Natural killer cell (primary cell): ENCODE results near the gene SBK1. TPM values are rescaled to one million over a fixed set of nuclear protein-coding genes. Genes with fewer than 3 reads are reported as not detected.

Experiments used
- ATAC-seq, 3 donors: fragments of 150-1000 bp in 2 of 3; fragments of 200-7000 bp in 1 of 3; cut with Tn5 transposase; 1 replicate in 1 of 3; 2 replicates in 2 of 3; pipeline ENCODE4 v1.10.0; 2021; ENCODE audit warnings: mild to moderate bottlenecking in 2 of 3, moderate library complexity in 2 of 3
- DNase-seq, 2 donors: peaks; one replicate each; pipeline versions ENCODE4 v3.0.0 to v3.0.0-alpha.2; 2013 to 2021; ENCODE audit warnings: mixed read lengths in 1 of 2
- H3K27ac ChIP-seq: one replicate; pipeline ENCODE4 v1.5.1; 2013; ENCODE audit warnings: mild to moderate bottlenecking, low read length
- H3K27me3 ChIP-seq: one replicate; pipeline ENCODE4 v1.6.1; 2013; ENCODE audit warnings: low read length; ENCODE audit not compliant: control insufficient read depth, insufficient read depth
- H3K36me3 ChIP-seq: one replicate; pipeline ENCODE4 v1.6.1; 2013; ENCODE audit warnings: low read length; ENCODE audit not compliant: control insufficient read depth, insufficient read depth
- H3K4me1 ChIP-seq: one replicate; pipeline ENCODE4 v1.6.1; 2013; ENCODE audit warnings: low read length; ENCODE audit not compliant: control insufficient read depth, insufficient read depth
- H3K4me3 ChIP-seq: one replicate; pipeline ENCODE4 v1.5.1; 2013; ENCODE audit warnings: low read length
- H3K9me3 ChIP-seq: one replicate; pipeline ENCODE4 v1.6.1; 2013; ENCODE audit warnings: low read length; ENCODE audit not compliant: control insufficient read depth, insufficient read depth
- H3K27ac Mint-ChIP-seq, 2 donors: one replicate each; pipeline ENCODE4 v1.8.0; 2022; ENCODE audit warnings: mild to moderate bottlenecking in 2 of 2, mixed read lengths in 2 of 2, moderate library complexity in 1 of 2
- H3K27me3 Mint-ChIP-seq, 2 donors: one replicate each; pipeline ENCODE4 v1.8.0; 2022; ENCODE audit warnings: low read depth in 2 of 2, mixed read lengths in 2 of 2
- H3K36me3 Mint-ChIP-seq: one replicate; pipeline ENCODE4 v1.8.0; 2022; ENCODE audit warnings: mixed read lengths
- H3K4me1 Mint-ChIP-seq, 2 donors: one replicate each; pipeline ENCODE4 v1.8.0; 2022; ENCODE audit warnings: mixed read lengths in 2 of 2
- H3K4me3 Mint-ChIP-seq: one replicate; pipeline ENCODE4 v1.8.0; 2022; ENCODE audit warnings: mild to moderate bottlenecking, moderate library complexity, mixed read lengths
- H3K9me3 Mint-ChIP-seq, 2 donors: one replicate each; pipeline ENCODE4 v1.8.0; 2022; ENCODE audit warnings: mixed read lengths in 2 of 2
- CTCF ChIP-seq: fragments of 200-600 bp; IDR thresholded peaks from one replicate; pipeline ENCODE4 v1.8.0; 2022; ENCODE audit warnings: antibody characterized with exemption
- WGBS: methylation state at CpG from one replicate; pipeline ENCODE4 v1.1.7; 2013; ENCODE audit warnings: missing lambda C conversion rate; ENCODE audit not compliant: insufficient coverage; 5-methylcytosine and 5-hydroxymethylcytosine counted together
- intact Hi-C: fragments of 100-400 bp; cut with micrococcal nuclease; formaldehyde crosslinking; loops from one replicate; pipeline ENCODE4 v1.14.2; 2022
- total RNA-seq, 4 donors: library from RNA; stranded (reverse); fragments of 120-200 nt in 1 of 4; gene quantifications; one replicate each; pipeline versions ENCODE4 v1.2.3 to v1.2.4, GENCODE V29; 2013 to 2022

Gene SBK1
- total RNA-seq, 3 donors from 2014 or later (not counting 1 experiment from before 2014, with no cell fraction given), result 59.3 to 60.9 (median 59.8) TPM

- Histone ChIP-seq H3K4me3 (no peak overlapping the region), H3K9me3 (no peaks in the 10 kb centered on the region), H3K27ac (no peak overlapping the region), H3K4me1 (peaks cover 54% of the 10 kb centered on the region), H3K36me3 (peaks cover 9% of the 10 kb centered on the region), H3K27me3 (no peaks in the 10 kb centered on the region)
- H3K9me3 Mint-ChIP-seq, result no peaks in the 10 kb centered on the region
- 83% methylated on average over 6 of the region's 6 CpGs for WGBS
- H3K4me3 Mint-ChIP-seq, result no peak overlapping the region
- peak overlapping the region; percentile 64 to 80 for H3K27ac Mint-ChIP-seq
- ATAC-seq (no peak), DNase-seq (no peak)
- peaks cover 78 to 83% of the 10 kb centered on the region in 2 donors for H3K4me1 Mint-ChIP-seq
- intact Hi-C loops, result loop anchor here (10.0 kb wide), 1 partner anchor 194 kb away; the partner anchor contains the start of genes APOBR and CLN3
- TF ChIP-seq CTCF, result no peak
- H3K27me3 Mint-ChIP-seq, result no peaks in the 10 kb centered on the region
- H3K36me3 Mint-ChIP-seq, result no peaks in the 10 kb centered on the region
These were observed 8.8 kb downstream of the SBK1 start for GRCh38 chr16:28301154-28301553.

GRCh38 chr16:28301620-28302019 lies 9.3 kb downstream of the SBK1 start:
- peaks cover 49% of the 10 kb centered on the region for H3K4me1 ChIP-seq
- no peak for TF ChIP-seq CTCF

GRCh38 chr16:28303132-28303531 lies 10.8 kb downstream of the SBK1 start:
- H3K27ac ChIP-seq, result no peak overlapping the region
- intact Hi-C loops, result loop anchor here (10.0 kb wide), 1 partner anchor 192 kb away; the partner anchor contains the start of genes APOBR and CLN3
- DNase-seq, result no peak
- Mint-ChIP-seq H3K9me3 (no peaks in the 10 kb centered on the region), H3K27ac (peak overlapping the region; percentile 64 to 80), H3K4me3 (no peak overlapping the region), H3K27me3 (no peaks in the 10 kb centered on the region), H3K36me3 (no peaks in the 10 kb centered on the region), H3K4me1 (peaks cover 69 to 77% of the 10 kb centered on the region in 2 donors)
- ATAC-seq, result no peak
- no peaks in the 10 kb centered on the region for H3K9me3 ChIP-seq
- TF ChIP-seq CTCF, result no peak
- H3K4me3 ChIP-seq, result no peak overlapping the region
- H3K4me1 ChIP-seq, result peaks cover 37% of the 10 kb centered on the region
- no peaks in the 10 kb centered on the region for H3K27me3 ChIP-seq
- H3K36me3 ChIP-seq, result peaks cover 9% of the 10 kb centered on the region

More at GRCh38 chr16:28301620-28302019, 9.3 kb downstream of the SBK1 start:
- Mint-ChIP-seq H3K4me1 (peaks cover 79 to 83% of the 10 kb centered on the region in 2 donors), H3K36me3 (no peaks in the 10 kb centered on the region), H3K4me3 (no peak overlapping the region), H3K27ac (peak overlapping the region; percentile 64 to 80), H3K9me3 (no peaks in the 10 kb centered on the region), H3K27me3 (no peaks in the 10 kb centered on the region)
- intact Hi-C loops, result loop anchor here (10.0 kb wide), 1 partner anchor 193 kb away; the partner anchor contains the start of genes APOBR and CLN3
- ATAC-seq (no peak), DNase-seq (no peak)
- Histone ChIP-seq H3K9me3 (no peaks in the 10 kb centered on the region), H3K36me3 (peaks cover 9% of the 10 kb centered on the region), H3K27me3 (no peaks in the 10 kb centered on the region), H3K27ac (no peak overlapping the region), H3K4me3 (no peak overlapping the region)
- 88% methylated on average over 1 of the region's 2 CpGs for WGBS

GRCh38 chr16:28304214-28304613 lies 11.9 kb downstream of the SBK1 start:
- Mint-ChIP-seq H3K4me1 (peaks cover 70 to 77% of the 10 kb centered on the region in 2 donors), H3K4me3 (no peak overlapping the region), H3K27me3 (no peaks in the 10 kb centered on the region), H3K36me3 (no peaks in the 10 kb centered on the region), H3K27ac (peak overlapping the region in 1 of 2 donors; percentile 81), H3K9me3 (no peaks in the 10 kb centered on the region)
- Histone ChIP-seq H3K4me1 (peaks cover 39% of the 10 kb centered on the region), H3K36me3 (peaks cover 6% of the 10 kb centered on the region), H3K27me3 (no peaks in the 10 kb centered on the region), H3K27ac (no peak overlapping the region), H3K4me3 (no peak overlapping the region), H3K9me3 (no peaks in the 10 kb centered on the region)
- DNase-seq (peak in 1 of 2 donors; percentile 39), ATAC-seq (peak in 2 of 3 donors; percentile 62 to 78)
- TF ChIP-seq CTCF, result no peak
- intact Hi-C loops, result loop anchor here (2.0 to 10.0 kb wide), 2 partner anchors 17 to 191 kb away; partner anchors contain the start of genes APOBR and CLN3
- 89% methylated on average over 8 of the region's 8 CpGs for WGBS
